Esophagus muscularis mucosa (tissue), 4 donors: ENCODE results near the gene LIMK1.
A peak's percentile ranks its signal among the peaks of the same experiment; 100 is the strongest.

ENCODE experiments used
- EP300 ChIP-seq: sonication (generic); formaldehyde crosslinking; IDR thresholded peaks from one replicate; pipeline ENCODE4 v1.6.1; 2017; ENCODE audit warnings: antibody characterized with exemption
- POLR2A ChIP-seq: fragments of 450-650 bp; IDR thresholded peaks from one replicate; pipeline ENCODE4 v1.6.1; 2017; ENCODE audit warnings: antibody characterized with exemption, moderate library complexity, mild to moderate bottlenecking, low read depth
- POLR2AphosphoS5 ChIP-seq, 2 donors: sonication (generic); formaldehyde crosslinking; IDR thresholded peaks; one replicate each; pipeline ENCODE4 v1.6.1; 2017; ENCODE audit warnings: antibody characterized with exemption in 2 of 2
- TF ChIP-seq, protein P1 (sequence below), 3 experiments: fragments of 200-600 bp in 2 of 3; fragments of 450-650 bp in 1 of 3; sonication (generic) in 2 of 3; IDR thresholded peaks; one replicate each; pipeline ENCODE4 v1.5.1; 2017 to 2019; ENCODE audit warnings: antibody characterized with exemption in 3 of 3, mild to moderate bottlenecking in 2 of 3, moderate library complexity in 1 of 3

GRCh38 chr7:74069086-74069541 is 14.5 kb upstream of the LIMK1 start:
- TF ChIP-seq, protein P1, sequence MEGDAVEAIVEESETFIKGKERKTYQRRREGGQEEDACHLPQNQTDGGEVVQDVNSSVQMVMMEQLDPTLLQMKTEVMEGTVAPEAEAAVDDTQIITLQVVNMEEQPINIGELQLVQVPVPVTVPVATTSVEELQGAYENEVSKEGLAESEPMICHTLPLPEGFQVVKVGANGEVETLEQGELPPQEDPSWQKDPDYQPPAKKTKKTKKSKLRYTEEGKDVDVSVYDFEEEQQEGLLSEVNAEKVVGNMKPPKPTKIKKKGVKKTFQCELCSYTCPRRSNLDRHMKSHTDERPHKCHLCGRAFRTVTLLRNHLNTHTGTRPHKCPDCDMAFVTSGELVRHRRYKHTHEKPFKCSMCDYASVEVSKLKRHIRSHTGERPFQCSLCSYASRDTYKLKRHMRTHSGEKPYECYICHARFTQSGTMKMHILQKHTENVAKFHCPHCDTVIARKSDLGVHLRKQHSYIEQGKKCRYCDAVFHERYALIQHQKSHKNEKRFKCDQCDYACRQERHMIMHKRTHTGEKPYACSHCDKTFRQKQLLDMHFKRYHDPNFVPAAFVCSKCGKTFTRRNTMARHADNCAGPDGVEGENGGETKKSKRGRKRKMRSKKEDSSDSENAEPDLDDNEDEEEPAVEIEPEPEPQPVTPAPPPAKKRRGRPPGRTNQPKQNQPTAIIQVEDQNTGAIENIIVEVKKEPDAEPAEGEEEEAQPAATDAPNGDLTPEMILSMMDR (IDR thresholded peaks at IDR 0.05) = no peak
- no peak for TF ChIP-seq EP300
- no peak for TF ChIP-seq POLR2A
- TF ChIP-seq POLR2AphosphoS5 (IDR thresholded peaks at IDR 0.05) = peak in 1 of 2 donors; percentile 54
